Skin epidermis (tissue), 12 donors: ENCODE results near the gene CCDC73.
"Not testable (repeated sequence)": the region's sequence is repeated elsewhere in the genome, so short reads cannot be mapped to it uniquely, and the experiment has no call there.

Experiments
- H3K27ac ChIP-seq, 21 experiments: fragments of 200-600 bp; sonication (generic) in 11 of 21; one replicate each; pipeline ENCODE4 v1.5.0; 2020; ENCODE audit warnings: mild to moderate bottlenecking in 3 of 21, inconsistent platforms in 2 of 21, moderate library complexity in 2 of 21
- H3K4me3 ChIP-seq, 7 experiments: fragments of 200-600 bp; sonication (generic) in 2 of 7; one replicate each; pipeline ENCODE4 v1.5.0; 2020; ENCODE audit warnings: inconsistent platforms in 2 of 7, mild to moderate bottlenecking in 2 of 7, moderate library complexity in 1 of 7

The CCDC73 gene

GRCh38 chr11:32817181-32817851 is 22.9 kb upstream of the CCDC73 start:
- H3K27ac ChIP-seq = no peak overlapping the region
- H3K4me3 ChIP-seq = no peak overlapping the region

GRCh38 chr11:32809313-32809712 is 14.9 kb upstream of the CCDC73 start:
- H3K27ac ChIP-seq = no peak overlapping the region
- H3K4me3 ChIP-seq = no peak overlapping the region

- Histone ChIP-seq H3K27ac (no peak overlapping the region), H3K4me3 (no peak overlapping the region)
These were observed 2.0 kb upstream of the CCDC73 start for GRCh38 chr11:32796425-32796824.

GRCh38 chr11:32792948-32793475 is 1.4 kb downstream of the CCDC73 start:
- no peak overlapping the region for H3K27ac ChIP-seq
- H3K4me3 ChIP-seq = peak overlapping the region in 1 of 7 experiments; percentile 8

- Histone ChIP-seq H3K4me3 (no peak overlapping the region), H3K27ac (no peak overlapping the region)
These were observed 2.1 kb downstream of the CCDC73 start for GRCh38 chr11:32792111-32792947.

- H3K4me3 ChIP-seq = no peak overlapping the region
- no peak overlapping the region for H3K27ac ChIP-seq
These were observed 3.5 kb downstream of the CCDC73 start for GRCh38 chr11:32790916-32791315.

GRCh38 chr11:32786811-32787210 is 7.7 kb downstream of the CCDC73 start:
- no peak overlapping the region for H3K4me3 ChIP-seq
- no peak overlapping the region for H3K27ac ChIP-seq

GRCh38 chr11:32785262-32785661 is 9.2 kb downstream of the CCDC73 start:
- Histone ChIP-seq H3K27ac (no peak overlapping the region), H3K4me3 (no peak overlapping the region)

GRCh38 chr11:32781721-32782120 is 12.7 kb downstream of the CCDC73 start:
- Histone ChIP-seq H3K27ac (no peak overlapping the region), H3K4me3 (no peak overlapping the region)

GRCh38 chr11:32780839-32781238 is 13.6 kb downstream of the CCDC73 start:
- H3K27ac ChIP-seq, H3K4me3 ChIP-seq: not testable (repeated sequence)

- peak overlapping the region in 1 of 21 experiments; percentile 31 for H3K27ac ChIP-seq
- H3K4me3 ChIP-seq = no peak overlapping the region
These were observed 15.3 kb downstream of the CCDC73 start for GRCh38 chr11:32779136-32779535.

- Histone ChIP-seq H3K4me3 (no peak overlapping the region), H3K27ac (no peak overlapping the region)
These were observed 18.6 kb downstream of the CCDC73 start for GRCh38 chr11:32775908-32776307.

- Histone ChIP-seq H3K4me3 (no peak overlapping the region), H3K27ac (no peak overlapping the region)
These were observed 20.4 kb downstream of the CCDC73 start for GRCh38 chr11:32774081-32774480.

GRCh38 chr11:32772731-32773130 is 21.7 kb downstream of the CCDC73 start:
- Histone ChIP-seq H3K27ac (no peak overlapping the region), H3K4me3 (no peak overlapping the region)

GRCh38 chr11:32761774-32762173 is 32.7 kb downstream of the CCDC73 start:
- H3K4me3 ChIP-seq, H3K27ac ChIP-seq: not testable (repeated sequence)

GRCh38 chr11:32758291-32758690 is 36.2 kb downstream of the CCDC73 start:
- Histone ChIP-seq H3K27ac (no peak overlapping the region), H3K4me3 (no peak overlapping the region)

- H3K27ac ChIP-seq, H3K4me3 ChIP-seq: not testable (repeated sequence)
These were observed 41.3 kb downstream of the CCDC73 start for GRCh38 chr11:32753181-32753580.

GRCh38 chr11:32752001-32752400 is 42.5 kb downstream of the CCDC73 start:
- Histone ChIP-seq H3K4me3 (no peak overlapping the region), H3K27ac (no peak overlapping the region)

GRCh38 chr11:32751381-32751780 is 43.1 kb downstream of the CCDC73 start:
- no peak overlapping the region for H3K4me3 ChIP-seq
- H3K27ac ChIP-seq = no peak overlapping the region

GRCh38 chr11:32729976-32730375 is 64.5 kb downstream of the CCDC73 start:
- Histone ChIP-seq H3K27ac (no peak overlapping the region), H3K4me3 (no peak overlapping the region)

- no peak overlapping the region for H3K4me3 ChIP-seq
- H3K27ac ChIP-seq = no peak overlapping the region
These were observed 71.1 kb downstream of the CCDC73 start for GRCh38 chr11:32723332-32723731.
